HepG2 (cell line): ENCODE data around the gene OR8K1. TPM values are rescaled to one million over a fixed set of nuclear protein-coding genes. Genes with fewer than 3 reads are reported as not detected.

ENCODE experiments used
- ATAC-seq: fragments of 200-7000 bp; cut with Tn5 transposase; 3 replicates; pipeline ENCODE4 v1.9.1; 2020; ENCODE audit warnings: mild to moderate bottlenecking, moderate library complexity
- Bru-seq: library from RNA; stranded (reverse); fragments of 400-500 nt; gene quantifications from one replicate; lab custom pipeline; 2021; lab: Mats Ljungman, UMichigan
- BruChase-seq, 2 experiments: library from RNA; stranded (reverse); fragments of 400-500 nt; gene quantifications; one replicate each; lab custom pipeline; 2021; lab: Mats Ljungman, UMichigan
- BruUV-seq: library from RNA; stranded (reverse); fragments of 400-500 nt; replicated peaks from 2 replicates; lab custom pipeline; 2021; lab: Mats Ljungman, UMichigan
- CTCF ChIA-PET: fragments of 300-600 bp; formaldehyde crosslinking; extraction: SDS; loops from one replicate; lab custom pipeline; 2021; ENCODE audit warnings: low total read pairs, inconsistent platforms, low intra/inter-chr PET ratio; lab: Yijun Ruan, JAX
- POLR2A ChIA-PET: fragments of 350-600 bp; sonication (Branson Sonifier 250); formaldehyde crosslinking; loops from one replicate; lab custom pipeline; 2020; ENCODE audit warnings: antibody characterized with exemption, inconsistent platforms; lab: Yijun Ruan, JAX
- DNase-seq: peaks from one replicate; pipeline ENCODE4 v3.0.0-alpha.2; 2015; ENCODE audit warnings: low spot score
- FAIRE-seq: peaks from 3 replicates; lab custom pipeline; 2011; peaks lifted over from hg19 to GRCh38; lab: Jason Lieb, UNC
- H2AFZ ChIP-seq: one replicate; pipeline ENCODE4 v1.6.1; 2011; ENCODE audit warnings: low read length, inconsistent platforms
- H3K27ac ChIP-seq: fragments of 300-600 bp; 3 replicates; pipeline ENCODE4 v1.8.0; 2011; ENCODE audit warnings: mixed run types, mild to moderate bottlenecking, mixed read lengths, low read length, inconsistent platforms; ENCODE audit not compliant: insufficient read depth; ENCODE audit errors: extremely low read length
- H3K27me3 ChIP-seq, 2 experiments: fragments of 200-600 bp in 1 of 2; 2 replicates in 1 of 2; 3 replicates in 1 of 2; pipeline versions ENCODE4 v1.6.0 to v1.8.0; 2011; ENCODE audit warnings: low read length in 2 of 2, mild to moderate bottlenecking in 2 of 2, moderate library complexity in 2 of 2, inconsistent platforms in 1 of 2; ENCODE audit not compliant: insufficient read depth in 2 of 2, control insufficient read depth in 1 of 2
- H3K36me3 ChIP-seq, 2 experiments: fragments of 200-600 bp in 1 of 2; replicated peaks in 1 of 2; 2 replicates in 1 of 2; 3 replicates in 1 of 2; pipeline versions ENCODE4 v1.5.1 to v1.8.0; 2011; ENCODE audit warnings: low read length in 2 of 2, inconsistent platforms in 1 of 2; ENCODE audit not compliant: insufficient read depth in 2 of 2, control insufficient read depth in 1 of 2
- H3K4me1 ChIP-seq: 2 replicates; pipeline ENCODE4 v1.5.1; 2012; ENCODE audit warnings: low read length, inconsistent platforms; ENCODE audit not compliant: insufficient read depth
- H3K4me2 ChIP-seq: 2 replicates; pipeline ENCODE4 v1.6.0; 2011; ENCODE audit warnings: low read depth, low read length, inconsistent platforms
- H3K4me3 ChIP-seq, 3 experiments: fragments of 200-600 bp in 1 of 3; sonication (generic), shearing (Covaris generic) in 1 of 3; replicated peaks in 1 of 3; 2 replicates each; pipeline ENCODE4 v1.5.1; 2011 to 2016; ENCODE audit warnings: low read length in 3 of 3, inconsistent platforms in 2 of 3, low read depth in 2 of 3, mild to moderate bottlenecking in 2 of 3, control low read depth in 1 of 3, mixed read lengths in 1 of 3; ENCODE audit not compliant: insufficient read depth in 1 of 3
- H3K79me2 ChIP-seq: one replicate; pipeline ENCODE4 v1.6.1; 2011; ENCODE audit warnings: low read length, inconsistent platforms; ENCODE audit not compliant: insufficient read depth
- H3K9ac ChIP-seq: 2 replicates; pipeline ENCODE4 v1.6.0; 2011; ENCODE audit warnings: mild to moderate bottlenecking, low read depth, low read length, inconsistent platforms; ENCODE audit not compliant: insufficient read depth
- H3K9me3 ChIP-seq: 2 replicates; pipeline ENCODE4 v1.5.1; 2012; ENCODE audit warnings: mild to moderate bottlenecking, low read length
- H4K20me1 ChIP-seq: 2 replicates; pipeline ENCODE4 v1.6.0; 2011; ENCODE audit warnings: inconsistent platforms, mild to moderate bottlenecking, low read length, moderate library complexity; ENCODE audit not compliant: insufficient read depth
- MLLT10 ChIP-seq: sonication (generic); formaldehyde crosslinking; IDR thresholded peaks from 2 replicates; pipeline ENCODE4 v1.4.0; 2020; ENCODE audit warnings: missing genetic modification reagents
- RNF2 ChIP-seq: fragments of 450-650 bp; conservative IDR thresholded peaks from 2 replicates; pipeline ENCODE4 v1.6.1; 2016; ENCODE audit warnings: low read depth
- STAG1 ChIP-seq: sonication (generic); formaldehyde crosslinking; IDR thresholded peaks from 2 replicates; pipeline ENCODE4 v1.4.0; 2020; ENCODE audit warnings: missing genetic modification reagents
- TBP ChIP-seq: sonication (generic); formaldehyde crosslinking; IDR thresholded peaks from 2 replicates; pipeline ENCODE4 v1.5.0; 2020; ENCODE audit warnings: missing genetic modification reagents
- U2AF1 ChIP-seq: fragments of 200-400 bp; formaldehyde crosslinking; optimal IDR thresholded peaks from 2 replicates; pipeline ENCODE3; 2017; ENCODE audit warnings: mild to moderate bottlenecking, low read depth, low read length
- ZFP37 ChIP-seq: sonication (generic); formaldehyde crosslinking; IDR thresholded peaks from 2 replicates; pipeline ENCODE4 v1.4.0; 2020; ENCODE audit warnings: missing genetic modification reagents, borderline replicate concordance
- ZNF333 ChIP-seq: sonication (generic); formaldehyde crosslinking; IDR thresholded peaks from 2 replicates; pipeline ENCODE4 v1.4.0; 2020; ENCODE audit warnings: mild to moderate bottlenecking, missing genetic modification reagents, borderline replicate concordance
- ZNF430 ChIP-seq: sonication (generic); formaldehyde crosslinking; IDR thresholded peaks from 2 replicates; pipeline ENCODE4 v1.9.0; 2021; ENCODE audit warnings: mild to moderate bottlenecking, missing genetic modification reagents
- ZNF451 ChIP-seq: sonication (generic); formaldehyde crosslinking; IDR thresholded peaks from 2 replicates; pipeline ENCODE4 v1.5.0; 2020; ENCODE audit warnings: mild to moderate bottlenecking, missing genetic modification reagents
- ZNF597 ChIP-seq: sonication (generic); formaldehyde crosslinking; IDR thresholded peaks from 2 replicates; pipeline ENCODE4 v1.5.0; 2020; ENCODE audit warnings: missing genetic modification reagents
- WGBS: methylation state at CpG from one replicate; pipeline ENCODE4 v1.1.6; 2017; ENCODE audit warnings: low lambda C conversion rate; 5-methylcytosine and 5-hydroxymethylcytosine counted together
- in situ Hi-C: cut with HindIII; loops from 2 replicates; pipeline ENCODE4 v1.10.0; 2017; ENCODE audit warnings: low pct_unique_long_range_greater_than_20kb; ENCODE audit not compliant: extremely low pct_ligation_motif_present
- intact Hi-C: fragments of 100-400 bp; cut with micrococcal nuclease; formaldehyde crosslinking; loops from one replicate; pipeline ENCODE4 v1.10.0; 2022; ENCODE audit not compliant: unreplicated experiment
- long read RNA-seq, 2 experiments: library from RNA in 1 of 2; library from polyadenylated mRNA in 1 of 2; stranded (forward) in 1 of 2; unstranded in 1 of 2; transcript quantifications; one replicate each; pipeline ENCODE4 v2.0.0, GENCODE V29; 2019 to 2022
- polyA minus RNA-seq, 3 experiments: library from RNA; depleted of rRNA, polyadenylated mRNA; stranded (reverse); fragments of >200 nt; gene quantifications; 2 replicates each; pipeline ENCODE4 v1.2.3, GENCODE V29; 2011; ENCODE audit warnings: low replicate concordance in 1 of 3
- polyA plus RNA-seq, 8 experiments: library from polyadenylated mRNA; depleted of rRNA in 3 of 8; stranded (reverse) in 7 of 8; unstranded in 1 of 8; fragments of >200 nt; fragmentation: Illumina TruSeq in 4 of 8; extraction: Trizol in 4 of 8; gene quantifications; 2 replicates each; pipeline versions ENCODE4 v1.2.1 to v1.2.3, GENCODE V29; 2011 to 2016; ENCODE audit warnings: low read depth in 4 of 8, missing spikeins in 1 of 8, mixed read lengths in 1 of 8; ENCODE audit not compliant: insufficient read depth in 1 of 8
- total RNA-seq, 5 experiments: library from RNA; depleted of rRNA; stranded (reverse); fragments of >200 nt; fragmentation: Illumina TruSeq; extraction: Trizol; gene quantifications; 2 replicates each; pipeline ENCODE4 v1.2.3, GENCODE V29; 2016; ENCODE audit warnings: low read depth in 1 of 5

The OR8K1 gene
- total RNA-seq (2016; rRNA removed; fragmentation: Illumina TruSeq; extraction: Trizol), result not detected in 2 replicates
- not detected in 2 replicates for total RNA-seq (2016; cell fraction: cytosol; rRNA removed; fragmentation: Illumina TruSeq; extraction: Trizol; ENCODE audit: low read depth)
- total RNA-seq (2016; cell fraction: insoluble cytoplasmic fraction; rRNA removed; fragmentation: Illumina TruSeq; extraction: Trizol), result not detected in 2 replicates
- total RNA-seq (2016; cell fraction: membrane; rRNA removed; fragmentation: Illumina TruSeq; extraction: Trizol), result not detected in 2 replicates
- not detected in 2 replicates for total RNA-seq (2016; cell fraction: nucleus; rRNA removed; fragmentation: Illumina TruSeq; extraction: Trizol)
- polyA plus RNA-seq (2011; rRNA removed), result not detected in 2 replicates
- polyA plus RNA-seq (2011; cell fraction: cytosol; rRNA removed), result not detected in 2 replicates
- not detected in 2 replicates for polyA plus RNA-seq (2011; cell fraction: nucleus; rRNA removed)
- polyA plus RNA-seq (2012), result not detected in 2 replicates
- polyA plus RNA-seq (2016; cell fraction: cytosol; fragmentation: Illumina TruSeq; extraction: Trizol; ENCODE audit: low read depth), result not detected in 2 replicates
- polyA plus RNA-seq (2016; cell fraction: insoluble cytoplasmic fraction; fragmentation: Illumina TruSeq; extraction: Trizol; ENCODE audit: low read depth), result not detected in 2 replicates
- polyA plus RNA-seq (2016; cell fraction: membrane; fragmentation: Illumina TruSeq; extraction: Trizol; ENCODE audit: low read depth), result not detected in 2 replicates
- polyA plus RNA-seq (2016; cell fraction: nucleus; fragmentation: Illumina TruSeq; extraction: Trizol; ENCODE audit: insufficient read depth, low read depth), result not detected in 2 replicates
- not detected in 2 replicates for polyA minus RNA-seq (2011; rRNA and poly(A)+ RNA removed; ENCODE audit: low replicate concordance)
- not detected in 2 replicates for polyA minus RNA-seq (2011; cell fraction: cytosol; rRNA and poly(A)+ RNA removed)
- not detected in 2 replicates for polyA minus RNA-seq (2011; cell fraction: nucleus; rRNA and poly(A)+ RNA removed)
- not detected for Bru-seq, nascent RNA
- BruChase-seq, experiment 1, labeled RNA remaining after a 6-hour chase, result not detected
- not detected for BruChase-seq, experiment 2, labeled RNA remaining after a 2-hour chase
- long read RNA-seq, experiment 1, result 0 reads
- long read RNA-seq, experiment 2, result 0 reads

- Histone ChIP-seq H3K4me3 (no peak within 1 kb of the TSS), H3K9ac (no peak within 1 kb of the TSS), H4K20me1 (no peaks in the 10 kb centered on the region), H2AFZ (no peak within 1 kb of the TSS), H3K36me3 (no peaks in the 10 kb centered on the region), H3K27ac (no peak within 1 kb of the TSS), H3K4me2 (no peak within 1 kb of the TSS), H3K79me2 (no peaks in the 10 kb centered on the region), H3K9me3 (peaks cover 31% of the 10 kb centered on the region), H3K4me1 (no peaks in the 10 kb centered on the region), H3K27me3 (no peaks in the 10 kb centered on the region)
- WGBS, result 0% methylated on average over 1 of the region's 1 CpG
- FAIRE-seq (no peak), DNase-seq (no peak), ATAC-seq (no peak)
- TF ChIP-seq MLLT10 (CRISPR knock-in tag) (no peak), RNF2 (no peak), STAG1 (CRISPR knock-in tag) (no peak), TBP (no peak), ZNF451 (CRISPR knock-in tag) (no peak), ZNF597 (CRISPR knock-in tag) (no peak), U2AF1 (no peak), ZNF430 (CRISPR knock-in tag) (no peak), ZNF333 (CRISPR knock-in tag) (no peak), ZFP37 (no peak)
- in situ Hi-C loops, result no loop called here
- ChIA-PET CTCF (no interaction called here), POLR2A (no interaction called here)
- no TSS peak for BruUV-seq
- intact Hi-C loops, result no loop called here
These were observed at the start of gene OR8K1 for GRCh38 chr11:56345739-56346138. Gene OR8K1 (plus strand): TSS chr11:56346039. CDS start chr11:56346039, 0 bp downstream.
